ENCODE measurements around the gene TMEM81. TPM values are rescaled to one million over a fixed set of nuclear protein-coding genes. Genes with fewer than 3 reads are reported as not detected.

TMEM81 gene
- total and polyA plus RNA-seq, 2 donors (not counting 1 experiment from before 2014, with no cell fraction given) = 1.8 to 1.9 TPM

- Histone ChIP-seq H3K9me3 (ENCODE audit: control insufficient read depth, insufficient read depth, low read depth, low read length) (no peaks in the 10 kb centered on the region), H3K4me3 (replicated peaks in 1 of 4; ENCODE audit: control extremely low read depth in 1 of 4, insufficient read depth in 1 of 4, low read depth in 3 of 4, low read length in 4 of 4) (no peak overlapping the region), H3K27me3 (ENCODE audit: control insufficient read depth, insufficient read depth, low read length) (no peaks in the 10 kb centered on the region), H3K79me2 (ENCODE audit: control insufficient read depth, insufficient read depth, low read length) (no peaks in the 10 kb centered on the region), H4K20me1 (ENCODE audit: control insufficient read depth, extremely low read depth, insufficient read depth, low read length) (no peaks in the 10 kb centered on the region), H3K27ac (ENCODE audit: insufficient read depth, low read length) (no peak overlapping the region), H3K4me2 (ENCODE audit: extremely low read depth, insufficient read depth, low read length) (no peak overlapping the region), H3K4me1 (ENCODE audit: control insufficient read depth, extremely low read depth, insufficient read depth, low read length) (no peaks in the 10 kb centered on the region), H3K9ac (ENCODE audit: insufficient read depth, low read length) (no peak overlapping the region), H2AFZ (ENCODE audit: low read length) (no peak overlapping the region), H3K36me3 (ENCODE audit: control insufficient read depth, insufficient read depth, low read length) (no peaks in the 10 kb centered on the region)
- DNase-seq (ENCODE audit: low read depth in 2 of 2) = no peak
- TF ChIP-seq EZH2 (IDR thresholded peaks at IDR 0.05; ENCODE audit: low read length, missing control alignments) = no peak
- TF ChIP-seq, protein P1, sequence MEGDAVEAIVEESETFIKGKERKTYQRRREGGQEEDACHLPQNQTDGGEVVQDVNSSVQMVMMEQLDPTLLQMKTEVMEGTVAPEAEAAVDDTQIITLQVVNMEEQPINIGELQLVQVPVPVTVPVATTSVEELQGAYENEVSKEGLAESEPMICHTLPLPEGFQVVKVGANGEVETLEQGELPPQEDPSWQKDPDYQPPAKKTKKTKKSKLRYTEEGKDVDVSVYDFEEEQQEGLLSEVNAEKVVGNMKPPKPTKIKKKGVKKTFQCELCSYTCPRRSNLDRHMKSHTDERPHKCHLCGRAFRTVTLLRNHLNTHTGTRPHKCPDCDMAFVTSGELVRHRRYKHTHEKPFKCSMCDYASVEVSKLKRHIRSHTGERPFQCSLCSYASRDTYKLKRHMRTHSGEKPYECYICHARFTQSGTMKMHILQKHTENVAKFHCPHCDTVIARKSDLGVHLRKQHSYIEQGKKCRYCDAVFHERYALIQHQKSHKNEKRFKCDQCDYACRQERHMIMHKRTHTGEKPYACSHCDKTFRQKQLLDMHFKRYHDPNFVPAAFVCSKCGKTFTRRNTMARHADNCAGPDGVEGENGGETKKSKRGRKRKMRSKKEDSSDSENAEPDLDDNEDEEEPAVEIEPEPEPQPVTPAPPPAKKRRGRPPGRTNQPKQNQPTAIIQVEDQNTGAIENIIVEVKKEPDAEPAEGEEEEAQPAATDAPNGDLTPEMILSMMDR (conservative IDR thresholded peaks at IDR 0.05 in 1 of 2, IDR thresholded peaks at IDR 0.05 in 1 of 2; ENCODE audit: low read depth in 1 of 2, low read length in 2 of 2) = no peak
Observed at GRCh38 chr1:205074513-205074912, 9.7 kb downstream of the TMEM81 start.

GRCh38 chr1:205074084-205074483, 10.2 kb downstream of the TMEM81 start:
- no peak overlapping the region for H2AFZ ChIP-seq (ENCODE audit: low read length)
- no peaks in the 10 kb centered on the region for H3K79me2 ChIP-seq (ENCODE audit: control insufficient read depth, insufficient read depth, low read length)
- DNase-seq (ENCODE audit: low read depth in 2 of 2) = no peak
- H3K4me1 ChIP-seq (ENCODE audit: control insufficient read depth, extremely low read depth, insufficient read depth, low read length) = no peaks in the 10 kb centered on the region
- no peaks in the 10 kb centered on the region for H3K36me3 ChIP-seq (ENCODE audit: control insufficient read depth, insufficient read depth, low read length)
- no peak overlapping the region for H3K4me3 ChIP-seq (replicated peaks in 1 of 4; ENCODE audit: control extremely low read depth in 1 of 4, insufficient read depth in 1 of 4, low read depth in 3 of 4, low read length in 4 of 4)
- H3K9me3 ChIP-seq (ENCODE audit: control insufficient read depth, insufficient read depth, low read depth, low read length) = no peaks in the 10 kb centered on the region
- no peaks in the 10 kb centered on the region for H3K27me3 ChIP-seq (ENCODE audit: control insufficient read depth, insufficient read depth, low read length)
- no peaks in the 10 kb centered on the region for H4K20me1 ChIP-seq (ENCODE audit: control insufficient read depth, extremely low read depth, insufficient read depth, low read length)
- no peak for TF ChIP-seq EZH2 (IDR thresholded peaks at IDR 0.05; ENCODE audit: low read length, missing control alignments)
- TF ChIP-seq, protein P1 (conservative IDR thresholded peaks at IDR 0.05 in 1 of 2, IDR thresholded peaks at IDR 0.05 in 1 of 2; ENCODE audit: low read depth in 1 of 2, low read length in 2 of 2) = no peak
- no peak overlapping the region for H3K27ac ChIP-seq (ENCODE audit: insufficient read depth, low read length)
- H3K4me2 ChIP-seq (ENCODE audit: extremely low read depth, insufficient read depth, low read length) = no peak overlapping the region
- no peak overlapping the region for H3K9ac ChIP-seq (ENCODE audit: insufficient read depth, low read length)

DNA sequence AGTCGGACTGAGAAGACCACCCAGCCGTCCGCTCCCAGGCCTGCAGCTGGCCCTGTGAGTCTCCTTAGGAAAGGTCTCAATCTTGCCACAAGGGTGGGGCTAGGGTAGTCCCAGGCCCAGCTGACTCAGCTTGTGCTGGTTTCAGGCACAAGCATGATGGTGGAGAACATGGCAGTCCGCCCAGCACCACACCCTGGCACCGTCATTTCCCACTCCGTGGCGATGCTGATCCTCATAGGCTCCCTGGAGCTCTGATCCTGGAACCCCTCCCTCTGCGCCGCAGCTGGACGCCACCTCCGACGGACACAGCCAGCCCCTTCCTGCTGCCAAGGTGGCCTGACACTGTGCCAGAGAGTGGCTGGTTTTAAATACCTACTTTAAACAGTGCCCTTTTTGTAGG, 10.7 kb downstream of the TMEM81 start:
- H3K27me3 ChIP-seq (ENCODE audit: control insufficient read depth, insufficient read depth, low read length) = no peaks in the 10 kb centered on the region
- no peaks in the 10 kb centered on the region for H3K36me3 ChIP-seq (ENCODE audit: control insufficient read depth, insufficient read depth, low read length)
- no peaks in the 10 kb centered on the region for H4K20me1 ChIP-seq (ENCODE audit: control insufficient read depth, extremely low read depth, insufficient read depth, low read length)
- no peaks in the 10 kb centered on the region for H3K4me1 ChIP-seq (ENCODE audit: control insufficient read depth, extremely low read depth, insufficient read depth, low read length)
- no peak overlapping the region for H3K4me2 ChIP-seq (ENCODE audit: extremely low read depth, insufficient read depth, low read length)
- TF ChIP-seq, protein P1 (conservative IDR thresholded peaks at IDR 0.05 in 1 of 2, IDR thresholded peaks at IDR 0.05 in 1 of 2; ENCODE audit: low read depth in 1 of 2, low read length in 2 of 2) = no peak
- no peak for TF ChIP-seq EZH2 (IDR thresholded peaks at IDR 0.05; ENCODE audit: low read length, missing control alignments)
- H3K9me3 ChIP-seq (ENCODE audit: control insufficient read depth, insufficient read depth, low read depth, low read length) = no peaks in the 10 kb centered on the region
- no peak for DNase-seq (ENCODE audit: low read depth in 2 of 2)
- H3K9ac ChIP-seq (ENCODE audit: insufficient read depth, low read length) = no peak overlapping the region
- no peaks in the 10 kb centered on the region for H3K79me2 ChIP-seq (ENCODE audit: control insufficient read depth, insufficient read depth, low read length)
- H3K27ac ChIP-seq (ENCODE audit: insufficient read depth, low read length) = no peak overlapping the region
- no peak overlapping the region for H3K4me3 ChIP-seq (replicated peaks in 1 of 4; ENCODE audit: control extremely low read depth in 1 of 4, insufficient read depth in 1 of 4, low read depth in 3 of 4, low read length in 4 of 4)
- no peak overlapping the region for H2AFZ ChIP-seq (ENCODE audit: low read length)

All from fibroblast of lung (primary cell).